GM21367 (cell line): ENCODE data around the gene IFT74.
"Not testable (repeated sequence)": the region's sequence is repeated elsewhere in the genome, so short reads cannot be mapped to it uniquely, and the experiment has no call there.

Source experiments
- ATAC-seq: cut with Tn5 transposase; IDR thresholded peaks from one replicate; pipeline ENCODE4 v1.9.1; 2021; ENCODE audit not compliant: unreplicated experiment

IFT74 gene

GRCh38 chr9:27065288-27065687 lies 109.1 kb downstream of the IFT74 start:
- ATAC-seq: no peak

GRCh38 chr9:27073841-27074728 lies 117.9 kb downstream of the IFT74 start:
- ATAC-seq: no peak

GRCh38 chr9:27078685-27079084 lies 122.5 kb downstream of the IFT74 start:
- ATAC-seq: no peak

GRCh38 chr9:27085456-27085855 lies 129.2 kb downstream of the IFT74 start:
- ATAC-seq: no peak

GRCh38 chr9:27086818-27087680 lies 130.8 kb downstream of the IFT74 start:
- ATAC-seq: no peak

- no peak for ATAC-seq
Observed at GRCh38 chr9:27088981-27089380, 132.8 kb downstream of the IFT74 start.

GRCh38 chr9:27089706-27090105 lies 133.5 kb downstream of the IFT74 start:
- ATAC-seq: no peak

GRCh38 chr9:27090231-27090630 lies 134.0 kb downstream of the IFT74 start:
- no peak for ATAC-seq

GRCh38 chr9:27090711-27091110 lies 134.5 kb downstream of the IFT74 start:
- ATAC-seq: no peak

- ATAC-seq: not testable (repeated sequence)
Observed at GRCh38 chr9:27092496-27092895, 136.3 kb downstream of the IFT74 start.

- ATAC-seq: not testable (repeated sequence)
Observed at GRCh38 chr9:27093384-27094067, 137.3 kb downstream of the IFT74 start.

GRCh38 chr9:27094640-27095298 lies 138.6 kb downstream of the IFT74 start:
- no peak for ATAC-seq

- ATAC-seq: no peak
Observed at GRCh38 chr9:27107241-27107640, 151.0 kb downstream of the IFT74 start.

- ATAC-seq: no peak
Observed at GRCh38 chr9:27108981-27109541, 152.8 kb downstream of the IFT74 start, which contains the start of gene TEK. TSS of gene TEK (plus strand) at chr9:27109225. CDS start at chr9:27109591, 366 bp downstream.

GRCh38 chr9:27109621-27110020 lies 153.4 kb downstream of the IFT74 start:
- ATAC-seq: no peak

GRCh38 chr9:27110181-27110580 lies 154.0 kb downstream of the IFT74 start:
- no peak for ATAC-seq

GRCh38 chr9:27112235-27112634 lies 156.0 kb downstream of the IFT74 start:
- no peak for ATAC-seq
